Left cardiac atrium (tissue), 4 donors: Measurements from ENCODE around the gene GSX2. TPM values are rescaled to one million over a fixed set of nuclear protein-coding genes. Genes with fewer than 3 reads are reported as not detected.
"Not testable (repeated sequence)": the region's sequence is repeated elsewhere in the genome, so short reads cannot be mapped to it uniquely, and the experiment has no call there.

ENCODE experiments used
- ATAC-seq, 2 donors: fragments of 200-7000 bp; cut with Tn5 transposase; one replicate each; pipeline ENCODE4 v1.9.1; 2020; ENCODE audit warnings: mild to moderate bottlenecking in 2 of 2, moderate library complexity in 2 of 2
- DNase-seq: peaks from one replicate; pipeline ENCODE4 v3.0.0-alpha.2; 2020
- intact Hi-C, 2 donors: fragments of 100-400 bp; cut with DNase I; formaldehyde crosslinking; loops; one replicate each; pipeline versions ENCODE4 v1.14.1 to v1.15.1; 2022 to 2023
- total RNA-seq, 2 donors: library from RNA; stranded (reverse); fragmentation: NEBNext Ultra II Directional; extraction: Animal tissue kit (Norgen Biotek cat#: 25700); gene quantifications; one replicate each; pipeline ENCODE4 v1.2.1, GENCODE V29; 2021
- donor health status: DM: no; HTN: yes; CAD: no.
- donor health status: DM: no; HTN: yes; CAD: no; lungs with severe emphysema.
- donor health status: DM: yes; HTN: yes; CAD: no.
- donor health status: Dilated cardiomyopathy.

Gene GSX2
- total RNA-seq, 2 donors from 2014 or later: not detected

DNA sequence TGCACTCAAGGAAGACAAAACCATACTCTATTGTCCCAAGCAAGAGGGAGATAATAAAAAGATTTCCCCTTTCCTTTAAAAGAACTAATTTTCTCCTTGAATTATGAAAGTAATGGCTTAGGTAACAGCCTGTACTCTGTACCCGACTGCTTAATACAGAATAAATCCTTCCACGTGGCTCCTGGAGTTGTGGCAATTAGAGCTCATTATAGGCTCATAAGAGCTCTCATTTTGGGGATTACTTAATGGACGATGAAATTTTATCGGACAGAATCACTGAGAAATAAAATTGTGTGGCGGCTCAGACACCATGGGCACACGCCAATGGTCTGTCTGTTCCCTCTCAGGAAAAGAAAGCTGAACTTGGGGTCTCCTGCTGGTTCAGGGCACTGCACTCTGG is 2.8 kb upstream of the GSX2 start:
- intact Hi-C loops: loop anchor here in 1 of 2 donors (10.0 kb wide), 1 partner anchor 172 kb away; no protein-coding TSS in a partner anchor

DNA sequence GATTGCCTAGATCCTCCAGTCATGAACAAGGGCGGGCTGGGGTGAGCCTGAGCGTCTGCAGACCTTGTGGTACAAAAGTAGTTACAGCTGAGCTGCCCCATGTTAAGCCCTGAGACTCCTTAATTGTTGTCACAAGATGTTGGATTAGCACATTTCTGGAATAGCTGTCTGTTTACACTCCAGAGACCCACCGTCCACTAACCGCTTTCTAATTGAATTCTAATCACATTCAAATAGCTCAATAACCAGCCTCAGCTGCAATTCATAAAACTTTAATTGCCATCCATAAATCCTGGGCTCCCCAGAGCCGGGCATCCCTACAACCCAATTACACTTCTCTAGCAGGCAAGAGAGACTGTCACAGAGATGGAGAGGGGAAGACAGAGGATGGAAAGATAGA is 1.6 kb upstream of the GSX2 start:
- no peak for ATAC-seq
- intact Hi-C loops: loop anchor here in 1 of 2 donors (10.0 kb wide), 1 partner anchor 174 kb away; no protein-coding TSS in a partner anchor
- DNase-seq: no peak

More for the DNA sequence above, 2.8 kb upstream of the GSX2 start:
- no peak for ATAC-seq
- no peak for DNase-seq

DNA sequence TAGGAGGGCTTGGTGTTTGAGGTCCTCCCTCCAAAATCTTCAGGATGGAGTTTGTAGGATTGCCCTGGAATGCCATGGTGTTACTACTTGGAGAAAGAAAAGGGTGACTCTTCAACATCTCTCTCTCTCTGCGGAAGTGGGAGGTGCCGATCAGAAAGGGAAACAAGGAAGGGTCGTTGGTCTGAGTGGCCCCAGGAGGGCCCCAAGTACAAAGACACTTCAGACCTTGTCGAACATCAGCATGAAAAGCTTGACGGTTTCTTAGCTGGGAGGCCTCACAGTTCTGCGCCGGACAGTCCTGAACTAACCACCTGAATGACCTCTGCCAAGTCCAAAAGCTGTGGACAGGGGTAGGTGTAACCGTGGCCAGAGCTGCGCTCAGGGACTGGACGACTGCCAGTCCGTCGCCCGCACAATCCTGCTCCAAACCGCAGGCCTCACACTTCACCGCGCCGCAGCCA is 646 bp upstream of the GSX2 start:
- intact Hi-C loops: loop anchor here in 1 of 2 donors (10.0 kb wide), 1 partner anchor 175 kb away; no protein-coding TSS in a partner anchor
- DNase-seq: no peak
- no peak for ATAC-seq

DNA sequence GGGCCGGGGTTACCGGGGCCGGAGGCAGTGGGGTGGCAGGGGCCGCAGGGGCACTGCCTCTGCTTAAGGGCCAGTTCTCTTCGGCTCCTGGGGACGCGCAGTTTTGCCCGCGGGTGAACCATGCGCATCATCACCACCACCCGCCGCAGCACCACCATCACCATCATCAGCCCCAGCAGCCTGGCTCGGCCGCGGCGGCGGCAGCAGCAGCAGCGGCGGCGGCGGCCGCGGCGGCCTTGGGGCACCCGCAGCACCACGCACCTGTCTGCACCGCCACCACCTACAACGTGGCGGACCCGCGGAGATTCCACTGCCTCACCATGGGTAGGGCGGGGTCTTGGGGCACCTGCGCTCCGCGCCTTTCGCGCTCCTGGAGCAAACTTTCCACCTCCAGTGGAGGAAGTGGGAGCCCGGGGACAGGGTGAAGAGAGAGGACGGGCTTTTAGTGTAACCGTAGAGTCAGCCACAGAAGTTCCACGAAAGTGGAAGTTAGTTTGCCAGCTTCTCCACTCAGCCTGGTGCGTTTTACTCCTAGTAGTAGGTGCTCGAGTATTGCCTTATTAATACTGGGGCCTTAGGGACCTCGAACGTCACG is 729 bp downstream of the GSX2 start:
- intact Hi-C loops: no loop called here
- ATAC-seq (peak in 1 of 2 donors; percentile 4), DNase-seq (no peak)

DNA sequence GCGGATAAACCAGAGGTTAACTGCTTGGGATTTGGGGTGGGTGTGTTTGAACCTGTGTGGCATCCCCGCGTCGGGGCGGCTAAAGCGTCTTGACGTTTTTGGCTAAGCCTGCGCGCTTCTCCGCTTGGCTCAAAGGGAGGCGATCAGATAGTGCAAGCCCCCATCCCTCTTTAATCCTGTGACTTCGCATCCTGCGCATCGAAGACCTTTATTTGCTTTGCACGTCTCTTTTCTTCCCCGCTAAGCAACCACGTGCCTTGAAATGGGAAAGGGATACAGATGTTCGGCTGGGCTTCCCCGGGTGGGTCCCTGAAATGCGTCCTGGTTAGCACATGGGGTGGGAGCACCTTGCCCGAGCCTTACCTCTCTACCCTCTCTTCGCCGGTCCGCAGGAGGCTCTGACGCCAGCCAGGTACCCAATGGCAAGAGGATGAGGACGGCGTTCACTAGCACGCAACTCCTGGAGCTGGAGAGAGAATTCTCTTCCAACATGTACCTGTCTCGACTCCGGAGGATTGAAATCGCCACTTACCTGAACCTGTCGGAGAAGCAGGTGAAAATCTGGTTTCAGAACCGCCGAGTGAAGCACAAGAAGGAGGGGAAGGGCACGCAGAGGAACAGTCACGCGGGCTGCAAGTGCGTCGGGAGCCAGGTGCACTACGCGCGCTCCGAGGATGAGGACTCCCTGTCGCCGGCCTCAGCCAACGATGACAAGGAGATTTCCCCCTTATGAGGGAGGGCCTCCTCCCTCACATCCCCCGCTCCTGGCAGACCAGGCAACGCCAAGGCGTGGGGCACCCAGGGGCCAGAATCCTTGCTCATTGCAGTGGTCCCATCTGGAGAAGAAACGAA is 1.5 kb downstream of the GSX2 start:
- intact Hi-C loops: no loop called here
- DNase-seq (no peak), ATAC-seq (no peak)

DNA sequence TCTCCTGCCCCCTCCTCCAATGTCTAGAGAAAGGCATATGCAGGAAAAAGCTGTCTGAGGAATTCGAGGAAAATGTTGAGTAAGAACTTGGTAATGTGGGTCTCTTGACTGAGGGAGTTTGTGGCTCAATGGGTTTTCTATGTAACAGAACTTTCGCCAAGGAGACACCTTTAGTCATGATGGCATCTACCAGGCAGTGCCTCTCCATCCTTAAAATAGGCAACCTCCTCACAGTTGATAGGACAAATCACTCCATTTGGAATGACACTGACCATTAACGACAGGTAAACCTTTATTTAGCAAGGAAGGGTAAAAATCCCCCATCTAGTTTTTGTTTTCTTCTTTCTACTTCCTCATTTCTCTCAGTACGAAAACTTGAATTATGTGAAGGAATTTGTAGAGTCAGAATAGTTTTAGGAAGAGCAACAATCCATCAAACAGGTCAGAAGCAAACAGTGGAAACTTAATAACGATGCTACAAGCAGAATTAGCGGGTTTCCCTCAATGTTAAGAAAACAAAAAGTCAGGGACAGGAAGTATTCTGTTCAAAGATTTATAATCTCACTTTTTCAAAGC is 2.7 kb downstream of the GSX2 start:
- ATAC-seq (no peak), DNase-seq (no peak)
- intact Hi-C loops: no loop called here

DNA sequence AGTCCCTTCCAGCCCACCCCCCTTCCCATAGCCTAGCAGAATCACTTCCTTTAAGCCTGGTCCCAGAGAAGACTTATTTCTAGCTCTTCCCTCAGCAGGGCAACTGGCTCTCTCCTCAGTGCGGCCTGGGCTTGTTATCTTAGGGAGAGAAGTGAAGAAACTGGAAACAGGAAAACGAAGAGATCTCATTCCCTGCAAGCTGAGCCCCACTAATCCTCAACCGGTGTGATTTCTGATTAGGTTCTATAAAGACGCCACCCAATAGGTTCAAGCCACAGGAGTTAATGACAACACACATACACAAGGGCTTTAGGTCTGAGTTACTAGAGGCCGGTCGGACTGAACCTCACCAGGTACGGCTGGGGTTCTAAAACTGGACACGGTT is 3.2 kb downstream of the GSX2 start:
- no peak for DNase-seq
- ATAC-seq: peak in 1 of 2 donors; percentile 5
- intact Hi-C loops: no loop called here

DNA sequence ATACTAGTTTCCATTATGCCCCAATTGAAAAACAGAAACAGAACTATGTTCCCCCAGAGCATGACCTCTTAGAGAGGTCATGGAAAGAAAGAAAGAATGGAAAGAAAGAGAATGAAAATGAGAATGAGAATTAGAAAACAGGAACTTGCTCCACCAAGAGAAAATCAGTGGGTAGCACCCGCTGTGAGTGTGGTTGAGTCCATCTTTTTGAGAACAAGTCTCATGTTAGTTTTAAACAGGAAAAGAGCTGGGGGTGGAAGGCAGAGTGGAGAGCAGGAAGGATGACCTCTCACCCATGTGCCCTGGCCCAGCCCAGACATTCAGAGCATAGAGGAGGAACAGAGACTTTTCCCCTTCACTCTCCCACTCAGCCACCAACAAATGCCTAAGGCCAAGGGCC is 4.9 kb downstream of the GSX2 start:
- no peak for DNase-seq
- intact Hi-C loops: no loop called here
- no peak for ATAC-seq

DNA sequence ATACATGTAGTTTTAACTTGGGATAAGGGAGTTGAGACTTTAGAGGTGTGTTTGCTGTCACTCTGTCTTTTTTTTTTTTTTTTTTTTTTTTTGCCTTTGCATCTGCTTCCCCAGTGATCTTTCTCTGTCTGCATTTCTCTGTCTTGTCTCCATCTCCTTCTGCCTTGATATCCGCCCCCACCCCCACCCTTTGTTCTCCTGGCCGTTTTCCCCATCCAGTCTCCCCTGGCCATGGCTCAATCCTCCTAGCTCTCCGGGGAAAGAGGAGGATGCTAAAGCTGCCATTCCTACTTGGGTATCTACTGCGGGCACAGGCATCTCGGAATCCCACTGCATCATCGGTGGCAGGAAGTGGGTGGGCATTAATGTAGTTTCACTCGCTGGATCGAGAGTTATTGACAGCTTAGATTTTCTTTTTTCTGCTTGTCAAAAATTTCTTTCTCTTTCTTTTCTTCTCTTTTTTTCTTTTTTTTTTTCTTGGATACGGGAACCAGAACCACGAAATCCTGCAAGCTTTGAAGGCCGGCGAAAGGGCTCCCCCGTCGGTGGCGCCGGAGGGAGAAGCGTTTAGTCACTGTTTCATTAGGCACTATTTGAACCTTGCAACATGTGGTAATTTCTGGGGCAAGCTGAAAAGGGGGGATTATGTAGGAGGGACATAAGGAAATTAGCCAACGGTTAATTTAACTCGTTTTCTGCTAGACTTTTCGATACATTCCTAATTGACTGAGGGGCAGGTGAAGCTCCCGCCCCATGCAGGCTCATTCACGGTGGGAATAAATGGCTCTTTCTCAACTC is 8.2 kb downstream of the GSX2 start:
- ATAC-seq (no peak), DNase-seq (no peak)
- intact Hi-C loops: no loop called here

DNA sequence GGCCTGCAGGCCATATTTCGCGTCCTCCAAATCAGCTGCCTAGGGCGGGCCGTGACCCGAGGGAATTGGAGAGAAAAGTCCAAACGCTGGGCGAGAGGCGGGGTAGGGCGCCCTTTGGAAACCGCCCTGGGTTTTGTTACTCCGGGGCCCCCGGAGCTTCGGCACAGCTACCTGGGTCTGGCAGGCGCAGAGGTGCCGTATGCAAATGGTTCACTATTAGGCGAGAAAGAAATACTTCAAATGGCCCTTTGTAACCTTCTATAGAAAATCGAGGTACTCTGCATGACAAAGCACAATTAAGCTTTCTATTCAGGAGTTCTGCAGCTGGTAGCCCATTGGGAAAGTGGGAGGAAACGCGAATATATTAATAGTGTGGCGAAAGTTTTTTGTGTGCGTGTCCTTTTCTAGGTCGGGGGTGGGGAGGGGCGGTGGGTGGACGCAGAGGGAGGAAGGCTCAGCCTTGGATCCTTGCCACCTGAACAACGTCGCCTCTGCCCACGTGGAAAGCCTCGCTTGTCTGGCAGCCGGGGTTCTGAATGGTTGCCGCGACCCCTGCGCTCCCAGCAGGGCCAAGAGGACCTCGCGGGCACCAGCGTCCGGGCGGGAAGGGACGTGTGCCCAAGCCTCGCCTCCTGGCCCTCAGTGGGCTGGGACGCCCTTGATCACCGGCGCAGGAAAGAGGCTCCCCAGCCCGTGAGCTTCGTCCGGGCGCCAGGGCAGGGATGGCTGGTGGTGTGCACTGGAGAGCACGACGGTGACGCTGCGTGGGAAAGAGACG is 9.5 kb downstream of the GSX2 start:
- ATAC-seq (no peak), DNase-seq (no peak)
- intact Hi-C loops: no loop called here

DNA sequence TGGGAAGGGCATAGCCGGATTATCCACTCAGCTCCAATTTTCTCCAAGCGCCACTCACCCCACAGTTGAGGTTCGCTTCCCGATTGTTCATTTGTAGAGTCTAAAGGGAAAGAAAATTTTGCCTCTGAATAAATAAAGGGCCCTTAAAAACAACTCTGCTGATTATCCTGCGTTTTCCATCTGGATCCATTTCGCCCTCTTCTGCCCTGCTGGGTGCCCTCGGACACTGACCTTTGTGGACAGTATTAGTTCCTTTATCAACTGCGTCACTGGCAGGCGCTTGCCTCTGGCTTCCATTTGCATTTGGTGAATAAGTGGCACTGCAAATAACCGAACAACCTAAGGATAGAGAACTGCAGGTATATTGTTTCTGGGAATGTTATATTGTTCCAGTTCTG is 10.1 kb downstream of the GSX2 start:
- DNase-seq (no peak), ATAC-seq (no peak)
- intact Hi-C loops: no loop called here

DNA sequence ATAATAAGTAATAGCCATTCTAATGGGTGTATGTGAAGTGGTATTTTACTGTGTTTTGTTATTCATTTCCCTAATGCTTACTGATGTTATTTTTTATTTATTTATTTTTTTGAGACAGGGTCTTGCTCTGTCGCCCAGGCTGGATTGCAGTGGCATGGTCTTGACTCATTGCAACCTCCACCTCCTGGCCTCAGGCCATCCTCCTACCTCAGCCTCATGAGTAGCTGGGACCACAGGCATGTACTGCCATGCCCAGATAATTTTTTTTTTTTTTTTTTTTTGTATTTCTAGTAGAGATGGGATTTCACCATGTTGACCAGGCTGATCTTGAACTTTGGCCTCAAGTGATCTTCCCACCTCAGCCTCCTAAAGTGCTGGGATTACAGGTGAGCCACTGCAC is 13.2 kb downstream of the GSX2 start:
- ATAC-seq, intact Hi-C loops, DNase-seq: not testable (repeated sequence)

DNA sequence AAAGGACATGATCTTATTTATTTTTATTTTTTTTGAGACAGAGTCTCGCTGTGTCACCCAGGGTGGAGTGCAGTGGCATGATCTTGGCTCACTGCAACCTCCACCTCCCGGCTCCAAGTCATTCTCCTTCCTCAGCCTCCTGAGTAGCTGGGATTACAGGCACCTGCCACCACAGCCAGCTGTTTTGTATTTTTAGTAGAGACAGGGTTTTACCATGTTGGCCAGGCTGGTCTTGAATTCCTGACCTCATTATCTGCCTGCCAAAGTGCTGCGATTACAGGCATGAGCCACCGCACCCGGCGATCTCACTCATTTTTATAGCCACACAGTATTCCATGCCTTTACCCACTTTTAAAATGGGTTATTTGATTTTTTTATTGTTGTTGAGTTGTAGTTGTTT is 16.3 kb downstream of the GSX2 start:
- ATAC-seq, DNase-seq, intact Hi-C loops: not testable (repeated sequence)

DNA sequence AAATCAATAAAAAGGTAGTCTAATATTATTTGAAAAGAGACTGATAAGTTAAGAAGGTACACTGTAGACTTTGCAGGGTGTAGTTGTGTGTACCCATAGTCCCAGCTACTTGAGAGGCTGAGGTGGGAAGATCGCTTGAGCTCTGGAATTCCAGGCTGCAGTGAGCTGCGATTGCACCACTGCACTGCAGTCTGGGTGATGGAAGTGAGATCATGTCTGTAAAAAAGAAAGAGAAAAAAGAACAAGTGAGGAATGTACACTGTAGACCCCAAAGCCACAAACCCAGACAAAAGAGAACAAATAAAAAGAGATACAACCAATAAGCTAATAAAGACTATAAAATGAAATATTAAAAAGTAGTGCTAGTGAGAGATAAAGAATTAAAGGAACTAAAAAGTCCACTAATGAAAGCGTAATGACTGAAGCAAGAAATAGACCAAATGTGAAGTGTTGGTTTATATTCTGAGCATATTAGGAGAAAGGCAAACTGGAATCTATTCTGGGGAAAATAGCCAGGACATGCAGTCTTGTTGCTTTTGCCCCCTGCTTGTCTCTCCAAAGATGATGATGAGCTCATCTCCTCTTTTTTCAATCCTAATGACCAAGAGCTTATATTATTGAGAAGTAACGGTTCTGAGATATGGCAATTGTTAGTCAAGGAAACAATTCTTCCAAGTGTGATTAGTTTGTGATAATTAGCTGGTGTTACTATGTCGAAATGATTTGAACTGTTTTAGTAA is 19.1 kb downstream of the GSX2 start:
- intact Hi-C loops: no loop called here
- DNase-seq (no peak), ATAC-seq (no peak)

DNA sequence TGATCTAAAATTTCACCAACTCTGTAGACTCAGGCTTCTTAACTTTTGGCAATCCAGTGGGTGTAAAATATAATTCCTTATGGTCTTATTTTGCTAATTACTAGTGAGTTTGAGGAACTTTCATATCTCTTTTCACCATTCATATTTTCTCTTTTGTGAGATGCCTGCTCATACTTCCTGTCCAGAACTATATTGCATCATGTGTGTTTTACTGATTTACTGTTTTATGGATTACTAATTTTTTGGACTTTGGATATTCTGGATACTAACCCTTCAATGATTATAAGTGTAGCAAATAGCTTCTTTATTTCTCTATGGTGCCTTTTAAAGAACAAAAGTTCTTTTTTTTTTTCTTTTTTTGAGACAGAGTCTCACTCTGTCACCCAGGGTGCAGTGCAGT is 20.6 kb downstream of the GSX2 start:
- intact Hi-C loops: no loop called here
- DNase-seq (no peak), ATAC-seq (no peak)

DNA sequence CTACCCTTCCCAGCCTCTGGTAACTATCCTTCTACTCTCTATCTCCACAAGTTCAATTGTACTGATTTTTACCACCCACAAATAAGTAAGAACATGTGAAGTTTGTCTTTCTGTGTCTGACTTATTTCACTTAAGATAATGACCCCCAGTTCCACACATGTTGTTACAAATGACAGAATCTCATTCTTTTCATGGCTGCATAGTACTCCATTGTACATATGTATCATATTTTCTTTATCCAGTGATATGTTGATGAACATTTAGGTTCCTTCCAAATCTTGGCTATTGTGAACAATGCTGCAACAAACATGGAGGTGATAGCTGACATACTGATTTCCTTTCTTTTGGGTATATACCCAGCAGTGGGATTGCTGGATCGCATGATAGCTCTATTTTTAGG is 27.7 kb downstream of the GSX2 start:
- intact Hi-C loops: no loop called here
- no peak for ATAC-seq
- DNase-seq: no peak

DNA sequence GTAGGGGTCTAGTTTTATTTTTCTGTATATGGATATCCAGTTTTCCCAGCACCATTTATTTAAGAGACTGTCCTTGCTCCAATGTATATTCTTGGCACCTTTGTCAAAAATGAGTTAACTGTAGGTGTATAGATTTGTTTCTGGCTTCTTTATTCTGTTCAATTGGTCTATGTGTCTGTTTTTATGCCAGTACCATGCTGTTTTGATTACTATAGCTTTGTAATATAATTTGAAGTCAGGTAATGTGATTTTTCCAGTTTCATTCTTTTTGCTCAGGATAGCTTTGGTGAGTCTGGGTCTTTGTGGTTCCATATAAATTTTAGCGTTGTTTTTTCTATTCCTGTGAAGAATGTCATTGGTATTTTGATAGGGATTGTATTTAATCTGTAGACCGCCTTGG is 28.7 kb downstream of the GSX2 start:
- DNase-seq, intact Hi-C loops, ATAC-seq: not testable (repeated sequence)

DNA sequence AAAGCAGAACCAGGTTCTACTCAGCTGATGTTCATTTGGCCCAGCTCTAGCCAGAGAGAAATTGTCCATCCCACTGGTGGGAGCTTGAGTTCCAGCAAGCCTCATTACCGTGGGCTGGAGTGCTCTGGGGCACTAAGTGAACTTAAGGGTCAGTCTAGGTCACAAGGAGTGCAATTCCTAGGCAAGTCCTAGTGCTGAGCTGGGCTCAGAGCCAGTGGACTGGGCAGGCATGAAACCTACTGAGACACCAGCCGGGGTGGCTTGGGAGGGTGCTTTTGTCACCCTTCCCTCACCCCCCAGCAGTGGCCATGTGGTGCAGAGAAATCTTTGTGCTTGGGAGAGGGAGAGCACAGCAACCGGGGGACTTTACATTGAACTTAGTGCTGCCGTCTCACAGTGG is 39.4 kb downstream of the GSX2 start:
- no peak for DNase-seq
- intact Hi-C loops: no loop called here
- no peak for ATAC-seq
